Measurements from ENCODE around the gene ATP13A5. TPM values are rescaled to one million over a fixed set of nuclear protein-coding genes. Genes with fewer than 3 reads are reported as not detected.

Gene ATP13A5
- total and polyA plus RNA-seq, 2 of the 8 experiments (the other 6 are each of a cell fraction or from before 2014, with no cell fraction given), result not detected

DNA sequence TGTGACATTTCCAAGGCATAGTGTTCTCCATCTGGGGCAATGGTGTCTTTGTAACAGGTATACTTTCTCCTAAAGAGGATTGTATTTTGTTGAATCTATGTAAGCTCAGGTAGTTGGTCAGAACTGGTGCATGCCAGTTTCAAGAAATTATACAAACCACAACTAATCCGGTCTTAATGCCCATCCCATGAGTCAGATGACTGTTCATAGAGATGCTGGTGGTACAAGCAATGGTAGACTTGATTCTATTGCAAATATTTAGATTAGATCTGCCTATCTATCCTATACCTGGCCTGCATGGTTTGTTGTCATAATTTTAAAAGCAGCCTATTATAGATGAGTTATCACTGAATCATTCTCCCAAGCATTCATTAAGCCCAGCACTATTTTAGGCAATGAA is 43.5 kb downstream of the ATP13A5 start:
- H4K91ac ChIP-seq (replicated peaks; ENCODE audit: insufficient read length, low read length), result no peak overlapping the region
- no peaks in the 10 kb centered on the region for H3K79me2 ChIP-seq (ENCODE audit: control insufficient read depth in 1 of 2, insufficient read depth in 2 of 2, low read length in 2 of 2)
- no peak overlapping the region for H3K4me3 ChIP-seq (ENCODE audit: extremely low read depth in 1 of 4, insufficient read depth in 2 of 4, low read depth in 3 of 4, low read length in 4 of 4)
- no peak overlapping the region for H2BK12ac ChIP-seq (ENCODE audit: low read depth, low read length)
- H3K4me1 ChIP-seq (replicated peaks in 1 of 4; ENCODE audit: control insufficient read depth in 3 of 4, insufficient read depth in 4 of 4, low read length in 3 of 4), result no peaks in the 10 kb centered on the region
- H2AK5ac ChIP-seq (ENCODE audit: low read depth, low read length), result no peak overlapping the region
- H3K9me3 ChIP-seq (ENCODE audit: insufficient read depth in 2 of 2, low read depth in 1 of 2, low read length in 1 of 2), result no peaks in the 10 kb centered on the region
- H4K5ac ChIP-seq (ENCODE audit: insufficient read length, low read depth, low read length), result no peak overlapping the region
- H3K36me3 ChIP-seq (ENCODE audit: control insufficient read depth in 2 of 4, insufficient read depth in 4 of 4, low read length in 3 of 4), result no peaks in the 10 kb centered on the region
- no peak overlapping the region for H2BK15ac ChIP-seq (ENCODE audit: low read length)
- peaks cover 1% of the 10 kb centered on the region; the same call in 1 of the 2 replicates for H3K23me2 ChIP-seq (ENCODE audit: low read depth, low read length)
- no peak for DNase-seq (ENCODE audit: low read depth in 1 of 2, low spot score in 2 of 2)
- H2BK5ac ChIP-seq (ENCODE audit: low read depth, low read length), result no peak overlapping the region
- WGBS, 2 experiments (ENCODE audit: extremely low coverage in 1 of 2, insufficient coverage in 1 of 2, insufficient read length in 1 of 2, insufficient replicate concordance in 2 of 2, low coverage in 1 of 2, low lambda C conversion rate in 2 of 2, missing lambda C conversion rate in 1 of 2), result 91% methylated on average over 1 of the region's 1 CpG; no CpG with 5 or more reads in 1 of the 2 experiments
- no peak overlapping the region for H2BK120ac ChIP-seq (replicated peaks; ENCODE audit: low read depth, low read length)
- H2BK20ac ChIP-seq (ENCODE audit: low read length), result no peak overlapping the region
- ChIA-PET POLR2A (ENCODE audit: partially characterized antibody) (no interaction called here), CTCF (ENCODE audit: partially characterized antibody) (interaction anchor here (0.6 kb wide), 1 partner anchor 114 kb away, joined by 3 read pairs; no protein-coding TSS in a partner anchor)
- H3K4me2 ChIP-seq (ENCODE audit: insufficient read depth in 1 of 2, low read depth in 2 of 2, low read length in 2 of 2), result no peak overlapping the region
- TF ChIP-seq NANOG (IDR thresholded peaks at IDR 0.05; ENCODE audit: insufficient read depth, low read depth, low read length, poor library complexity, severe bottlenecking) (no peak), SP1 (IDR thresholded peaks at IDR 0.05; ENCODE audit: low read depth, low read length) (no peak), TCF12 (IDR thresholded peaks at IDR 0.05; ENCODE audit: low read depth, low read length) (no peak), ZNF274 (IDR thresholded peaks at IDR 0.05; ENCODE audit: borderline replicate concordance, extremely low read depth, low read length) (no peak), MAFK (IDR thresholded peaks at IDR 0.05; ENCODE audit: low read depth, low read length) (no peak), SIN3A (conservative IDR thresholded peaks at IDR 0.05 in 1 of 2, IDR thresholded peaks at IDR 0.05 in 1 of 2; ENCODE audit: low read depth in 1 of 2, low read length in 2 of 2) (no peak), SIX5 (IDR thresholded peaks at IDR 0.05; ENCODE audit: low read depth, low read length) (no peak), HDAC2 (IDR thresholded peaks at IDR 0.05; ENCODE audit: borderline replicate concordance in 1 of 2, low read depth in 2 of 2, low read length in 2 of 2) (no peak), GABPA (IDR thresholded peaks at IDR 0.05; ENCODE audit: borderline replicate concordance, insufficient read depth, low read length) (no peak), YY1 (IDR thresholded peaks at IDR 0.05; ENCODE audit: low read depth, low read length) (no peak), CHD2 (IDR thresholded peaks at IDR 0.05; ENCODE audit: low read length) (no peak), CREB1 (IDR thresholded peaks at IDR 0.05) (no peak)
- no peak overlapping the region for H3K18ac ChIP-seq (ENCODE audit: extremely low read depth, low read length)
- no peak overlapping the region for H4K8ac ChIP-seq (ENCODE audit: extremely low read depth, insufficient read depth, low read length)
- H4K20me1 ChIP-seq (replicated peaks in 1 of 2; ENCODE audit: control insufficient read depth in 1 of 2, insufficient read depth in 2 of 2, low read length in 2 of 2), result no peaks in the 10 kb centered on the region
- H2AFZ ChIP-seq (ENCODE audit: low read length), result no peak overlapping the region
- FAIRE-seq, result no peak
- H3K56ac ChIP-seq (replicated peaks; ENCODE audit: insufficient read length, low read depth, low read length), result no peak overlapping the region
- H3K4ac ChIP-seq (replicated peaks; ENCODE audit: insufficient read length, low read depth, low read length), result no peak overlapping the region
- H3K23ac ChIP-seq (ENCODE audit: insufficient read length), result no peak overlapping the region
- no peak overlapping the region for H3K9ac ChIP-seq (replicated peaks in 1 of 4; ENCODE audit: extremely low read depth in 1 of 4, low read depth in 3 of 4, low read length in 3 of 4)
- no peak overlapping the region for H3K14ac ChIP-seq (ENCODE audit: insufficient read length)
- no peak overlapping the region for H3K27ac ChIP-seq (ENCODE audit: low read depth, low read length)
- no peaks in the 10 kb centered on the region for H3K27me3 ChIP-seq (replicated peaks in 1 of 4; ENCODE audit: control insufficient read depth in 3 of 4, extremely low read depth in 1 of 4, insufficient read depth in 3 of 4, low read length in 3 of 4)
- no peaks in the 10 kb centered on the region for H3K79me1 ChIP-seq (ENCODE audit: low read depth, low read length)
